MM.1S (cell line): Measurements from ENCODE around the gene MMS22L.

Experiments
- DNase-seq: peaks from one replicate; pipeline ENCODE4 v3.0.0-alpha.2; 2015
- H2AFZ ChIP-seq: fragments of 300-600 bp; sonication (generic); 2 replicates; pipeline ENCODE4 v1.6.0; 2016; ENCODE audit warnings: antibody characterized with exemption, low read length
- H3F3A ChIP-seq: fragments of 300-600 bp; sonication (generic); 2 replicates; pipeline ENCODE4 v1.6.1; 2016; ENCODE audit warnings: mild to moderate bottlenecking, antibody characterized with exemption, low read length, moderate library complexity, mixed read lengths; ENCODE audit not compliant: insufficient read depth
- H3K27ac ChIP-seq: fragments of 300-600 bp; sonication (generic); 2 replicates; pipeline ENCODE4 v1.5.1; 2016; ENCODE audit warnings: mild to moderate bottlenecking, low read length
- H3K27me3 ChIP-seq: fragments of 300-600 bp; sonication (generic); replicated peaks from 2 replicates; pipeline ENCODE4 v1.6.0; 2016; ENCODE audit warnings: low read length; ENCODE audit not compliant: insufficient read depth
- H3K36me3 ChIP-seq: fragments of 300-600 bp; sonication (generic); replicated peaks from 2 replicates; pipeline ENCODE4 v1.6.1; 2016; ENCODE audit warnings: mild to moderate bottlenecking, low read length, mixed read lengths; ENCODE audit not compliant: insufficient read depth
- H3K4me1 ChIP-seq: fragments of 300-600 bp; sonication (generic); 2 replicates; pipeline ENCODE4 v1.6.1; 2016; ENCODE audit warnings: low read length, mixed read lengths
- H3K4me2 ChIP-seq: fragments of 300-600 bp; sonication (generic); 2 replicates; pipeline ENCODE4 v1.6.0; 2016; ENCODE audit warnings: low read depth, low read length
- H3K4me3 ChIP-seq: fragments of 300-600 bp; sonication (generic); 2 replicates; pipeline ENCODE4 v1.5.1; 2016; ENCODE audit warnings: low read length, mixed read lengths
- H3K79me2 ChIP-seq: fragments of 300-600 bp; sonication (generic); 2 replicates; pipeline ENCODE4 v1.6.1; 2016; ENCODE audit warnings: mixed run types, low read length, mixed read lengths
- H3K9ac ChIP-seq: fragments of 300-600 bp; sonication (generic); 2 replicates; pipeline ENCODE4 v1.6.1; 2016; ENCODE audit warnings: low read length, mixed read lengths
- H3K9me2 ChIP-seq: fragments of 300-600 bp; sonication (generic); replicated peaks from 2 replicates; pipeline ENCODE4 v1.6.1; 2016; ENCODE audit warnings: mild to moderate bottlenecking, low read length, mixed read lengths; ENCODE audit not compliant: insufficient read depth
- H3K9me3 ChIP-seq: fragments of 300-600 bp; sonication (generic); replicated peaks from 2 replicates; pipeline ENCODE4 v1.6.1; 2016; ENCODE audit warnings: mild to moderate bottlenecking, low read length, mixed read lengths; ENCODE audit not compliant: insufficient read depth
- H4K20me1 ChIP-seq: fragments of 300-600 bp; sonication (generic); 2 replicates; pipeline ENCODE4 v1.6.1; 2016; ENCODE audit warnings: mild to moderate bottlenecking, low read length, moderate library complexity, mixed read lengths; ENCODE audit not compliant: insufficient read depth
- CTCF ChIP-seq: fragments of 300-600 bp; sonication (generic); IDR thresholded peaks from 2 replicates; pipeline ENCODE4 v1.5.1; 2016; ENCODE audit warnings: antibody characterized with exemption, low read length, mixed read lengths
- EZH2 ChIP-seq: fragments of 300-600 bp; sonication (generic); optimal IDR thresholded peaks from 2 replicates; pipeline ENCODE3; 2017; ENCODE audit warnings: low read depth, mild to moderate bottlenecking, antibody characterized with exemption, low read length, mixed read lengths
- EZH2phosphoT487 ChIP-seq: fragments of 300-600 bp; sonication (generic); IDR thresholded peaks from 2 replicates; pipeline ENCODE4 v1.6.1; 2018; ENCODE audit warnings: antibody characterized with exemption, low read length

The MMS22L gene

GRCh38 chr6:97246842-97247241 is 36.2 kb downstream of the MMS22L start:
- Histone ChIP-seq H3K27me3 (no peaks in the 10 kb centered on the region), H3K36me3 (no peaks in the 10 kb centered on the region; the same call in 1 of the 2 replicates), H4K20me1 (no peaks in the 10 kb centered on the region), H3F3A (no peaks in the 10 kb centered on the region), H3K4me1 (no peaks in the 10 kb centered on the region), H3K4me3 (no peak overlapping the region), H3K9ac (no peak overlapping the region), H3K4me2 (no peak overlapping the region), H2AFZ (no peak overlapping the region), H3K27ac (no peak overlapping the region), H3K9me2 (no peaks in the 10 kb centered on the region), H3K9me3 (no peaks in the 10 kb centered on the region), H3K79me2 (no peaks in the 10 kb centered on the region)
- TF ChIP-seq CTCF (no peak), EZH2phosphoT487 (no peak), EZH2 (no peak)
- DNase-seq, result no peak

GRCh38 chr6:97240222-97240621 is 42.8 kb downstream of the MMS22L start:
- Histone ChIP-seq H3K9ac (no peak overlapping the region), H3K27me3 (no peaks in the 10 kb centered on the region), H2AFZ (no peak overlapping the region), H3K4me3 (no peak overlapping the region), H3K27ac (no peak overlapping the region), H3K4me2 (no peak overlapping the region), H3K9me3 (no peaks in the 10 kb centered on the region), H3K79me2 (no peaks in the 10 kb centered on the region), H3K36me3 (no peaks in the 10 kb centered on the region; the same call in 1 of the 2 replicates), H3K4me1 (no peaks in the 10 kb centered on the region), H3F3A (no peaks in the 10 kb centered on the region), H3K9me2 (no peaks in the 10 kb centered on the region), H4K20me1 (no peaks in the 10 kb centered on the region)
- DNase-seq, result no peak
- TF ChIP-seq CTCF (no peak), EZH2 (no peak), EZH2phosphoT487 (no peak)

GRCh38 chr6:97231911-97232310 is 51.1 kb downstream of the MMS22L start:
- TF ChIP-seq EZH2 (no peak), CTCF (no peak), EZH2phosphoT487 (no peak)
- Histone ChIP-seq H3K4me2 (no peak overlapping the region), H3K27ac (no peak overlapping the region), H3K4me3 (no peak overlapping the region), H3K27me3 (no peaks in the 10 kb centered on the region), H3K9me3 (no peaks in the 10 kb centered on the region), H2AFZ (no peak overlapping the region), H3K36me3 (0 out of 2 replicates have a peak, but pooled peaks cover 3% of the 10 kb centered on the region), H3K4me1 (no peaks in the 10 kb centered on the region), H3K9ac (no peak overlapping the region), H4K20me1 (no peaks in the 10 kb centered on the region), H3K79me2 (no peaks in the 10 kb centered on the region), H3F3A (no peaks in the 10 kb centered on the region), H3K9me2 (no peaks in the 10 kb centered on the region)
- no peak for DNase-seq
